B cell (primary cell): ENCODE data around the gene TRPV5. TPM values are rescaled to one million over a fixed set of nuclear protein-coding genes. Genes with fewer than 3 reads are reported as not detected.

ENCODE experiments used
- ATAC-seq: fragments of 200-7000 bp; cut with Tn5 transposase; one replicate; pipeline ENCODE4 v1.10.0; 2021; ENCODE audit warnings: low read depth, mild to moderate bottlenecking, moderate number of reproducible peaks, moderate library complexity
- CTCF ChIA-PET: fragments of 350-600 bp; sonication (Branson Sonifier 250); formaldehyde crosslinking; loops from one replicate; lab custom pipeline; 2021; ENCODE audit warnings: antibody characterized with exemption, inconsistent platforms; lab: Charles Lee
- POLR2A ChIA-PET: fragments of 350-600 bp; sonication (Branson Sonifier 250); formaldehyde crosslinking; loops from one replicate; lab custom pipeline; 2021; ENCODE audit warnings: antibody characterized with exemption; lab: Charles Lee
- DNase-seq: peaks from one replicate; pipeline ENCODE4 v3.0.0; 2013
- H2AFZ ChIP-seq: 2 replicates; pipeline ENCODE4 v1.6.1; 2012; ENCODE audit warnings: mild to moderate bottlenecking, low read depth, low read length; ENCODE audit not compliant: insufficient read depth, poor library complexity, severe bottlenecking
- H3K27ac ChIP-seq, 2 donors: 1 replicate in 1 of 2; 2 replicates in 1 of 2; pipeline ENCODE4 v1.5.1; 2012 to 2013; ENCODE audit warnings: low read length in 2 of 2, mild to moderate bottlenecking in 2 of 2, moderate library complexity in 1 of 2
- H3K27me3 ChIP-seq, 4 experiments: fragments of 200-600 bp in 1 of 4; sonication (generic) in 1 of 4; replicated peaks in 1 of 4; 1 replicate in 2 of 4; 2 replicates in 2 of 4; pipeline versions ENCODE4 v1.6.1 to v1.7.0; 2013 to 2016; ENCODE audit warnings: low read length in 3 of 4, mild to moderate bottlenecking in 2 of 4, mixed read lengths in 1 of 4, moderate library complexity in 1 of 4; ENCODE audit not compliant: insufficient read depth in 4 of 4, control insufficient read depth in 3 of 4; ENCODE audit errors: control extremely low read depth in 1 of 4
- H3K36me3 ChIP-seq, 2 experiments: replicated peaks in 1 of 2; 1 replicate in 1 of 2; 2 replicates in 1 of 2; pipeline versions ENCODE4 v1.6.1 to v1.7.1; 2013; ENCODE audit warnings: low read length in 1 of 2; ENCODE audit not compliant: insufficient read depth in 2 of 2, control insufficient read depth in 1 of 2; ENCODE audit errors: control extremely low read depth in 1 of 2, extremely low read depth in 1 of 2
- H3K4me1 ChIP-seq, 2 donors: fragments of 200-600 bp in 1 of 2; sonication (generic) in 1 of 2; 1 replicate in 1 of 2; 2 replicates in 1 of 2; pipeline versions ENCODE4 v1.5.1 to v1.6.1; 2013 to 2017; ENCODE audit warnings: low read length in 2 of 2; ENCODE audit not compliant: control insufficient read depth in 2 of 2, insufficient read depth in 2 of 2
- H3K4me2 ChIP-seq: replicated peaks from 2 replicates; pipeline ENCODE3; 2012; ENCODE audit warnings: mild to moderate bottlenecking, low read depth, low read length; ENCODE audit not compliant: poor library complexity, severe bottlenecking
- H3K4me3 ChIP-seq, 5 experiments: fragments of 200-600 bp in 1 of 5; sonication (generic) in 1 of 5; 1 replicate in 3 of 5; 2 replicates in 2 of 5; pipeline versions ENCODE4 v1.5.1 to v1.7.0; 2011 to 2016; ENCODE audit warnings: low read length in 4 of 5, mild to moderate bottlenecking in 4 of 5, low read depth in 2 of 5, control low read depth in 1 of 5, moderate library complexity in 1 of 5; ENCODE audit not compliant: insufficient read depth in 1 of 5; ENCODE audit errors: control extremely low read depth in 1 of 5, extremely low read depth in 1 of 5
- H3K79me2 ChIP-seq: fragments of 200-600 bp; sonication (generic); one replicate; pipeline ENCODE4 v1.6.0; 2016; ENCODE audit warnings: low read length; ENCODE audit not compliant: control insufficient read depth, insufficient read depth
- H3K9ac ChIP-seq: fragments of 200-600 bp; sonication (generic); 2 replicates; pipeline ENCODE4 v1.6.1; 2017; ENCODE audit warnings: mild to moderate bottlenecking, low read length, moderate library complexity
- H3K9me3 ChIP-seq, 3 donors: one replicate each; pipeline versions ENCODE4 v1.6.1 to v1.7.1; 2013; ENCODE audit warnings: low read length in 2 of 3; ENCODE audit not compliant: control insufficient read depth in 2 of 3, insufficient read depth in 1 of 3; ENCODE audit errors: control extremely low read depth in 1 of 3
- H4K20me1 ChIP-seq: 2 replicates; pipeline ENCODE4 v1.6.0; 2012; ENCODE audit warnings: mild to moderate bottlenecking, low read length; ENCODE audit not compliant: insufficient read depth, control insufficient read depth, poor library complexity, severe bottlenecking
- H3K27ac Mint-ChIP-seq: one replicate; pipeline ENCODE4 v1.8.0; 2021; ENCODE audit warnings: mixed read lengths
- H3K27me3 Mint-ChIP-seq: one replicate; pipeline ENCODE4 v1.8.0; 2021; ENCODE audit warnings: mixed read lengths
- H3K4me1 Mint-ChIP-seq: one replicate; pipeline ENCODE4 v1.8.0; 2021; ENCODE audit warnings: mixed read lengths
- H3K4me3 Mint-ChIP-seq: one replicate; pipeline ENCODE4 v1.8.0; 2021; ENCODE audit warnings: mixed read lengths
- H3K9me3 Mint-ChIP-seq: one replicate; pipeline ENCODE4 v1.8.0; 2022; ENCODE audit warnings: mixed read lengths; ENCODE audit not compliant: insufficient read depth
- CTCF ChIP-seq: fragments of 200-600 bp; IDR thresholded peaks from one replicate; pipeline ENCODE4 v1.8.0; 2022; ENCODE audit warnings: antibody characterized with exemption, mild to moderate bottlenecking
- EZH2 ChIP-seq: IDR thresholded peaks from 2 replicates; pipeline ENCODE4 v1.6.1; 2012; ENCODE audit warnings: borderline replicate concordance, low read depth, mild to moderate bottlenecking, moderate library complexity, low read length; ENCODE audit not compliant: insufficient read depth, poor library complexity, severe bottlenecking
- WGBS: methylation state at CpG from one replicate; pipeline ENCODE4 v1.1.5; 2013; ENCODE audit warnings: missing lambda C conversion rate; ENCODE audit not compliant: insufficient coverage; 5-methylcytosine and 5-hydroxymethylcytosine counted together
- intact Hi-C: fragments of 100-400 bp; cut with micrococcal nuclease; formaldehyde crosslinking; loops from one replicate; pipeline ENCODE4 v1.10.0; 2022
- polyA plus RNA-seq: library from polyadenylated mRNA; depleted of rRNA; stranded (reverse); fragments of >200 nt; gene quantifications from 2 replicates; pipeline ENCODE4 v1.2.3, GENCODE V29; 2012
- total RNA-seq, 2 donors: library from RNA; stranded (reverse); fragments of 120-200 nt in 1 of 2; gene quantifications; 1 replicate in 1 of 2; 2 replicates in 1 of 2; pipeline versions ENCODE4 v1.2.3 to v1.2.4, GENCODE V29; 2013 to 2022

TRPV5 gene
- total and polyA plus RNA-seq, 2 donors (not counting 1 experiment from before 2014, with no cell fraction given): 0.03 TPM; not detected in 1

GRCh38 chr7:142974626-142975025, 41.1 kb upstream of the TRPV5 start:
- Histone ChIP-seq H3K9ac (no peak overlapping the region), H3K9me3 (no peaks in the 10 kb centered on the region), H3K4me3 (no peak overlapping the region), H2AFZ (no peak overlapping the region), H4K20me1 (no peaks in the 10 kb centered on the region), H3K36me3 (no peaks in the 10 kb centered on the region), H3K79me2 (no peaks in the 10 kb centered on the region), H3K27me3 (peaks cover 0 to 10% (median 3%) of the 10 kb centered on the region in 4 experiments), H3K4me1 (no peaks in the 10 kb centered on the region), H3K4me2 (no peak overlapping the region), H3K27ac (no peak overlapping the region)
- Mint-ChIP-seq H3K4me3 (no peak overlapping the region), H3K27me3 (peaks cover 33% of the 10 kb centered on the region), H3K4me1 (no peaks in the 10 kb centered on the region), H3K27ac (no peak overlapping the region), H3K9me3 (peaks cover 3% of the 10 kb centered on the region)
- intact Hi-C loops: no loop called here
- ChIA-PET POLR2A (no interaction called here), CTCF (no interaction called here)
- WGBS: 83% methylated on average over 1 of the region's 3 CpGs
- no peak for TF ChIP-seq CTCF
- TF ChIP-seq EZH2: no peak
- DNase-seq (no peak), ATAC-seq (no peak)

DNA sequence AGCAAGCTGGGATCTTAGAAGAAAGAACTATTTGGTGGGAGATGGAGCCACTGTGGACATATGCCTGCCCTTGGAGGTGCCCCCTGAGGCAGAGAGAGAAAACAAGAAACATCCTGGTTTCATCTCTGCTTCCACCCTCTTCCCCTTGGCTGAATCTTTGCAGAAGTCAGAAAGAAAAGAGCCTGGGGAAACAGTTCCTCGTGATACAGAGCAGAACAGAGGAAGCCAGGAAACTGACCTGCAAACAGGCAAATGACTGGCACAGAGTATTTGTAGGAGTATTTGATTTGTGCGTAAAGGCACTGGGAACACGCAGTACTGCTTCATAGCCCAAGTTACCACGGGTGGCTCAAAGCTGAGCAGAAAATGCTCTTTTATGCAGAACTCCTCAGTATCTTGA, 35.6 kb upstream of the TRPV5 start:
- H3K9me3 ChIP-seq: no peaks in the 10 kb centered on the region
- CTCF ChIA-PET: no interaction called here
- no peaks in the 10 kb centered on the region for H4K20me1 ChIP-seq
- H3K36me3 ChIP-seq: no peaks in the 10 kb centered on the region
- POLR2A ChIA-PET: no interaction called here
- intact Hi-C loops: no loop called here
- H2AFZ ChIP-seq: no peak overlapping the region
- H3K4me3 ChIP-seq: no peak overlapping the region
- Mint-ChIP-seq H3K27me3 (peaks cover 44% of the 10 kb centered on the region), H3K4me3 (no peak overlapping the region), H3K9me3 (no peaks in the 10 kb centered on the region), H3K27ac (no peak overlapping the region), H3K4me1 (no peaks in the 10 kb centered on the region)
- no peaks in the 10 kb centered on the region for H3K79me2 ChIP-seq
- H3K9ac ChIP-seq: no peak overlapping the region
- no peak for ATAC-seq
- DNase-seq: no peak
- H3K4me1 ChIP-seq: no peaks in the 10 kb centered on the region
- H3K4me2 ChIP-seq: no peak overlapping the region
- H3K27me3 ChIP-seq: peaks cover 0 to 18% (median 13%) of the 10 kb centered on the region in 4 experiments
- no peak for TF ChIP-seq EZH2
- no peak for TF ChIP-seq CTCF
- WGBS: 28% methylated on average over 4 of the region's 4 CpGs
- no peak overlapping the region for H3K27ac ChIP-seq
